Measurements from ENCODE around the gene NCKAP5. TPM values are rescaled to one million over a fixed set of nuclear protein-coding genes. Genes with fewer than 3 reads are reported as not detected.

The NCKAP5 gene
- polyA plus RNA-seq, 3 donors: not detected

- H3K79me2 ChIP-seq (ENCODE audit: insufficient read depth, low read length): no peaks in the 10 kb centered on the region
- no peak overlapping the region for H3K4me3 ChIP-seq (replicated peaks in 1 of 3; ENCODE audit: low read depth in 2 of 3, low read length in 3 of 3)
- H4K20me1 ChIP-seq (ENCODE audit: insufficient read depth, low read length): no peaks in the 10 kb centered on the region
- Mint-ChIP-seq H3K4me3 (no peak overlapping the region), H3K36me3 (no peaks in the 10 kb centered on the region), H3K4me1 (no peaks in the 10 kb centered on the region), H3K27me3 (ENCODE audit: low read depth in 3 of 3) (no peaks in the 10 kb centered on the region), H3K27ac (no peak overlapping the region), H3K9me3 (peaks cover 0 to 8% (median 0%) of the 10 kb centered on the region in 7 donors)
- H3K36me3 ChIP-seq (replicated peaks in 1 of 2; ENCODE audit: control insufficient read depth in 1 of 2, insufficient read depth in 2 of 2, low read length in 2 of 2): no peaks in the 10 kb centered on the region
- no peak overlapping the region for H3K4me2 ChIP-seq (replicated peaks; ENCODE audit: extremely low read depth, low read length, poor library complexity, severe bottlenecking)
- H3K9me3 ChIP-seq (replicated peaks in 1 of 2; ENCODE audit: control insufficient read depth in 1 of 2, insufficient read depth in 1 of 2, low read length in 2 of 2): no peaks in the 10 kb centered on the region
- intact Hi-C loops (cut with micrococcal nuclease): no loop called here
- H3K27ac ChIP-seq (ENCODE audit: low read depth in 1 of 2, low read length in 2 of 2): no peak overlapping the region
- H3K4me1 ChIP-seq (ENCODE audit: control insufficient read depth in 1 of 2, insufficient read depth in 2 of 2, low read length in 2 of 2): no peaks in the 10 kb centered on the region
- no peaks in the 10 kb centered on the region for H3K27me3 ChIP-seq (ENCODE audit: control insufficient read depth in 2 of 2, insufficient read depth in 2 of 2, low read length in 2 of 2)
- TF ChIP-seq CTCF (IDR thresholded peaks at IDR 0.05): no peak
- DNase-seq: no peak
- no CpG with 5 or more reads among the region's 3 CpGs for WGBS (ENCODE audit: insufficient coverage)
- H2AFZ ChIP-seq (ENCODE audit: insufficient read depth, low read depth, low read length, poor library complexity, severe bottlenecking): no peak overlapping the region
- no peak overlapping the region for H3K9ac ChIP-seq (ENCODE audit: insufficient read depth, low read length, poor library complexity, severe bottlenecking)
Measured at GRCh38 chr2:133061874-133062593, 506.2 kb downstream of the NCKAP5 start.

DNA sequence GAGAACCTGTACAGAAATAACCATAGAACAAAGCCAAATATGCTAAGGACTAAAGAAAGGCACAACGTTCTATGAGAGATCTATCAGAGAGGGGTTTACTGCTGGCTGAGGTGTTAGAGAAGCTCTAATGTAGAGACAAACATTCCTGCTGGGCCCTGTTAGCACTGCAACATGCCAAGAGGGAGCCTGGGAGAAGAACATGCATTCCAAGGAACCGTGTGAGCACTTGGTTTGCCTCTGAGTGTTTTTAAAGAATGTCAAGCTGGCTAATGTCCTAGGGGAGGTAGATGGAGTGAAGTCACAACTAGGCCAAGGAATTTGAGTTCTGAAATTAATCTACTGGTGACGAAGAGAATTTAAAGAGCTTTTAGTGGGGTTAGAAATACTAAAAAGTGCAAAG, 514.0 kb downstream of the NCKAP5 start:
- Mint-ChIP-seq H3K4me1 (no peaks in the 10 kb centered on the region), H3K36me3 (no peaks in the 10 kb centered on the region), H3K9me3 (peaks cover 0 to 6% (median 1%) of the 10 kb centered on the region in 7 donors), H3K27ac (no peak overlapping the region), H3K4me3 (no peak overlapping the region), H3K27me3 (ENCODE audit: low read depth in 3 of 3) (no peaks in the 10 kb centered on the region)
- DNase-seq: no peak
- TF ChIP-seq CTCF (IDR thresholded peaks at IDR 0.05): no peak
- Histone ChIP-seq H3K36me3 (replicated peaks in 1 of 2; ENCODE audit: control insufficient read depth in 1 of 2, insufficient read depth in 2 of 2, low read length in 2 of 2) (no peaks in the 10 kb centered on the region), H2AFZ (ENCODE audit: insufficient read depth, low read depth, low read length, poor library complexity, severe bottlenecking) (no peak overlapping the region), H3K9ac (ENCODE audit: insufficient read depth, low read length, poor library complexity, severe bottlenecking) (no peak overlapping the region), H3K4me3 (replicated peaks in 1 of 3; ENCODE audit: low read depth in 2 of 3, low read length in 3 of 3) (no peak overlapping the region), H3K4me2 (replicated peaks; ENCODE audit: extremely low read depth, low read length, poor library complexity, severe bottlenecking) (no peak overlapping the region), H3K27me3 (ENCODE audit: control insufficient read depth in 2 of 2, insufficient read depth in 2 of 2, low read length in 2 of 2) (no peaks in the 10 kb centered on the region), H3K4me1 (ENCODE audit: control insufficient read depth in 1 of 2, insufficient read depth in 2 of 2, low read length in 2 of 2) (no peaks in the 10 kb centered on the region), H3K27ac (ENCODE audit: low read depth in 1 of 2, low read length in 2 of 2) (no peak overlapping the region), H3K79me2 (ENCODE audit: insufficient read depth, low read length) (no peaks in the 10 kb centered on the region), H3K9me3 (replicated peaks in 1 of 2; ENCODE audit: control insufficient read depth in 1 of 2, insufficient read depth in 1 of 2, low read length in 2 of 2) (no peaks in the 10 kb centered on the region), H4K20me1 (ENCODE audit: insufficient read depth, low read length) (no peaks in the 10 kb centered on the region)
- intact Hi-C loops (cut with micrococcal nuclease): no loop called here
- 27% methylated on average over 1 of the region's 3 CpGs for WGBS (ENCODE audit: insufficient coverage)
